A172 (cell line): Measurements from ENCODE around the gene ANKRD11. TPM values are rescaled to one million over a fixed set of nuclear protein-coding genes. Genes with fewer than 3 reads are reported as not detected.

Experiments
- DNase-seq: peaks from one replicate; pipeline ENCODE4 v3.0.0-alpha.2; 2015; ENCODE audit warnings: low spot score
- total RNA-seq: library from RNA; depleted of rRNA; stranded (reverse); fragments of >200 nt; shearing (Covaris generic); gene quantifications from 2 replicates; pipeline ENCODE4 v1.2.3, GENCODE V29; 2014; rRNA removed

ANKRD11 gene
- total RNA-seq, 1 experiment from 2014 or later, result 61.6 TPM

DNA sequence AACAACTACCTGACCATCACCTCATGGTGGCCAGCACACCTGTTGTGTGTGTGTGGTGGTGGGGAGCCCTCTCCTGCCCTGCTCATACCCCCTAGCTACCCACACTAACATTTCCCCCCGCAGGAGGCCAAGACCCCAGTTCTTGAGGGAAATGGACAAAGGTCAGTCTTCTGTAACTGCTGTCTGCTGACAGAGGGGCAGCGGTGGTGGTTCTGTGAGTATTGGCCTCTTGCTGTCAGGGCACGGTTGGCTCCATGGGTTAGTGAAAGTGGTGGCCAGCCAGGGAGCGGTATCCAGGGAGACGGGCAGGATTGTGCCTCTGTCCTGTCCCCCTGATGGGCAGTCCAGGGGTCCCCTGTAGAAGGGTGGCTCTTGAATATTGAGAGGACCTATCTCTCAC, 246.7 kb downstream of the ANKRD11 start:
- DNase-seq, result no peak

GRCh38 chr16:89242795-89243200, 247.6 kb downstream of the ANKRD11 start:
- DNase-seq, result no peak

DNA sequence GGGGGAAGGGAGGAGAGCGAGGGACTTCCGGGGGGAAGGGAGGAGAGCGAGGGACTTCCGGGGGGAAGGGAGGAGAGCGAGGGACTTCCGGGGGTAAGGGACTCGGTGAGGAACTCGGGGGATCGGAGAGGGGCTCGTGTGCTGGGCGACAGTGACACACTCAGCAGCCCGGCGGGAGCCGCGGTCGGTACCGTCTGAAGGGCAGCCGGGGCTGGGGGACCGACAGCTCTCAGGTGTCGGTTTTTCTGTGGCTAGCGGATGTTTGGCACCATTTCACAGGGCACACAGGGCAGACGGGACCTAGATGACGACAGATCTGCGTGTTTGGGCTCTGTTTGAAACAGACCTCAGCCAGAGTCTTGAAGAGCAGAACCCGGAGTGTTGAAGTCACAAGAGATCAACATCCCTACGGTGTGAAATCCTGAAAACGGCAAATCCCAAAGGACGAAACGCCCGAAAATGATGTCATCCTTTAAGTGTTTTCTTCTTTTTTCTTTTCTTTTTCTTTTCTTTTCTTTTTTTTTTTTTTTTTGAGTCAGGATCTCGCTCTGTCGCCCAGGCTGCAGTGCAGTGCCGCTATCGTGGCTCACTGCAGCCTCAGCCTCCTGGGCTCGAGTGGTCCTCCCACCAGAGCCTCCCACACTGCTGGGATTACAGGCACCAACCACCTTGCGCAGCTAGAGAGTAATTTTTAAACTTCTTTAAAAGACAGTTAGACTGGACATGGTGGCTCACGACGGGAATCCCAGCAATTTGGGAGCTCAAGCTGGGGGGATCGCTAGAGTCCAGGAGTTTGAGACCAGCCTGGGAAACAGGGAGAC, 249.0 kb downstream of the ANKRD11 start:
- DNase-seq, result peak; percentile 71

GRCh38 chr16:89237733-89238132, 252.6 kb downstream of the ANKRD11 start:
- DNase-seq, result peak; percentile 47

DNA sequence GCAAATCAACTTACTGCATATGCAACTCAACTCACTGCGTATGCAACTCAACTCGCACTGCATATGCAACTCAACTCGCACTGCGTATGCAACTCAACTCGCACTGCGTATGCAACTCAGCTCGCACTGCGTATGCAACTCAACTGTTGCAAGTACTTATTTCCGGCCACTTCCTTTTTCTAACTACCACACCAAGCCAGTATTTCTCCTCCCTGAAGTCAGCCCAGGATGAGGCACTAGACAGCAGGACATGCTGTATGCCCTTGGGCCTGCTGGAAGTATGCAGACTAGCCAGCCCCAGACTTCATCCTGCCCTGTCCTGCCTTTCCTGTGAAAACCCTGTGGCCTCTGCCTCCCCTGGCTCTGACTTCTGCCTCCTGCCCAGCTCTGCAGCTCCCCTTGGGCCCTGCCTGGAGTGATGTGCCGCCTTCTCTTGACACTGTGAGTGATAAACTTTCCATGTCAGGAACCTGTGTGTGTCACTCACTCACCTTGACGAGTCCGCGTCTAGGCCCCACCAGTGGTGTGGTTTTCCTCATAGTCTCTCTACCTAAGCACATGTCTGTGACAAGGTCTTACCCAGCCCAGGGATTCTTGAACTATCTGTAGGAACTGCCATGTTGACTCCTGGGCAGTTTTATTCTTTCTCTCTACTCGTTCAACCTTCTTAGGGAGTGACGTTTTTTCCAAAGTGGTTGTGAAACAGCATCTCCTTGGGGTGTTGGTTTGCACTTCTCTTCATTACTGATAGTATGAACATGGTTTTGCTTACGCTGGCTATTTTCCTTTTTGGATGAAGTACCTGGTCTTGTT, 256.5 kb downstream of the ANKRD11 start:
- no peak for DNase-seq

GRCh38 chr16:89232107-89232506, 258.3 kb downstream of the ANKRD11 start:
- DNase-seq, result no peak

DNA sequence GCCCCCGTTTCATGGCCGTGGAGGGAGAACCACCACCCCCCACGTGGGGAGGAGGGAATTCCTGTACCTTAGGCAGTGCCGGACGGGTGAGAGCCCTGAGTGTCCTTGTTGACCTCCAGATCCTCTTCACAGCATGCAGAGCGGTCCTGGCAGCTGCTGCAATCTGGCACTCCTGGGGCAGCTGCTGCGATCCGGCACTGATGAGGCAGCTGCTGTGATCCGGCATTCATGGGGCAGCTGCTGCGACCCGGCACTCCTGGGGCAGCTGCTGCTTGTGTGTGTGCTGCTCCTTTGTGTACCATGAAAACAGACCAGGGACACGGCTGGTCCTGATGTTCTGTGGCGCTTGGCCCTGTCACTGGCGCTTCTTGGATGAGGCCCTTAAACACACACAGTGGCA, 260.1 kb downstream of the ANKRD11 start:
- no peak for DNase-seq

DNA sequence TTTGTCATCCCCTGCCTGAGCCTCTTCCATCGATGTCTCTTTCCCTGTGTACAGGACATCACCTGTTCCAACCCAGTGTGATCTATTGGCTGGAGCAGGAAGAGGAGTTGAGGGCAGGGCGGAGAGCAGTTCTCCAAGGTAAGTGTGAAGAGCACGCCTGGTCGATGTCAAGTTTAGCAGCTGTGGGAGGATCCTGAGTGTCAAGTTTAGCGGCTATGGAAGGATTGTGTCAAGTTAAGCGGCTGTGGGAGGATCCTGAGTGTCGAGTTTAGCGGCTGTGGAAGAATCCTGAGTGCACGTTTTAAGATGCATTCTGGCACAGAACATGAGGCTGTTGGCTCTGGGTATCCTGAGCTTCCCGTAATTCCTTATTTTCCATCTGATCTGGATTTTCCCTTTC, 265.7 kb downstream of the ANKRD11 start:
- no peak for DNase-seq

DNA sequence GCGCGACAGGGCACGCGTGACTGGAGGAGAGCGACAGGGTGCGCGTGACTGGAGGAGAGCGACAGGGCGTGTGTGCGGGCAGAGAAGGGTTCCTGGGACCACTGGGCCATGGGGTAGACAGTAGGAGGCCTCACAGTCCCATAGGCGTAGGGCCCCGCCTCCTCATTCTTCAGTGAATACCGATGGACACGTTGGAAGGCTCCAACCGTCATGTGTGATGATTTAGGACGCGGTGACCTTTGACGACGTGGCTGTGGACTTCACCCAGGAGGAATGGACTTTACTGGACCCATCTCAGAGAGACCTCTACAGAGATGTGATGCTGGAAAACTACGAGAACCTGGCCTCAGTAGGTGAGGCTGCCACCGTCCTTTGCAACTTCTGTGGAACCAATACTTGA, 267.4 kb downstream of the ANKRD11 start:
- DNase-seq, result no peak

GRCh38 chr16:89221604-89222003, 268.8 kb downstream of the ANKRD11 start:
- DNase-seq, result no peak

DNA sequence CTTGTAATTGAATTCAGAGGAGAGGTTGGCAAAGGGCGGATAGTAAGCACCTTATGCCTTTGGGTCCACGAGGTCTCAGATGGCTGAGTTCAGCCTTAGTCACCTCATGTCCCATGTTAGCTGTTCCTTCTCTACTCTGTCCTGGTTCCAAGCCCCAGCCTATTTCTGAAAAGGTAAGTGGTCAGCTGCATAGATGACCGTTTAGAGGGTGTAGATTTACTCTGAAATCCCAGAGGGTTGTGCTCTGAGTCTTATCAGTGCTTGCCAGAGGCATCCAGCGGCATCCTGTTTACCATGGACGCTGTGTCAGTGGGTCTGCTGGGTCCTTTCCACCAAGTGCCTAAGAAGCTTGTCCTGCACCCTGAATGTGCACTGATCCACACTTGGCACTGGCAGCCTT, 271.0 kb downstream of the ANKRD11 start:
- no peak for DNase-seq

Other genes starting within 250 kb of the ANKRD11 start
- gene SPG7, start 17.8 kb upstream of the ANKRD11 start, total RNA-seq, result 171 and 208 TPM in 2 replicates
- 4,331 and 5,553 TPM in 2 replicates for gene RPL13, start 70.1 kb upstream of the ANKRD11 start, total RNA-seq
- 4.7 and 18.5 TPM in 2 replicates for gene CPNE7, start 85.2 kb upstream of the ANKRD11 start, total RNA-seq
- 0.43 and 1.2 TPM in 2 replicates for gene DPEP1, start 123.1 kb upstream of the ANKRD11 start, total RNA-seq
- gene CHMP1A, start 167.1 kb upstream of the ANKRD11 start, total RNA-seq, result 83.6 and 105 TPM in 2 replicates
- gene SPATA33, start 167.3 kb upstream of the ANKRD11 start, total RNA-seq, result 8.5 and 12.4 TPM in 2 replicates
- gene CDK10, start 196.1 kb upstream of the ANKRD11 start, total RNA-seq, result 31.1 and 46.6 TPM in 2 replicates
- gene SPATA2L, start 211.1 kb upstream of the ANKRD11 start, total RNA-seq, result 21.1 and 24.3 TPM in 2 replicates
- 12.0 and 14.2 TPM in 2 replicates for gene VPS9D1, start 230.3 kb upstream of the ANKRD11 start, total RNA-seq
- 14.6 and 18.9 TPM in 2 replicates for gene ZNF276, start 231.0 kb upstream of the ANKRD11 start, total RNA-seq